GM19463 (cell line): ENCODE results near the gene DOCK1.

Experiments
- ATAC-seq: cut with Tn5 transposase; IDR thresholded peaks from one replicate; pipeline ENCODE4 v1.9.1; 2021; ENCODE audit warnings: mild to moderate bottlenecking, moderate library complexity; ENCODE audit not compliant: unreplicated experiment

Gene DOCK1

GRCh38 chr10:127129104-127129503 is 223.9 kb downstream of the DOCK1 start:
- no peak for ATAC-seq

DNA sequence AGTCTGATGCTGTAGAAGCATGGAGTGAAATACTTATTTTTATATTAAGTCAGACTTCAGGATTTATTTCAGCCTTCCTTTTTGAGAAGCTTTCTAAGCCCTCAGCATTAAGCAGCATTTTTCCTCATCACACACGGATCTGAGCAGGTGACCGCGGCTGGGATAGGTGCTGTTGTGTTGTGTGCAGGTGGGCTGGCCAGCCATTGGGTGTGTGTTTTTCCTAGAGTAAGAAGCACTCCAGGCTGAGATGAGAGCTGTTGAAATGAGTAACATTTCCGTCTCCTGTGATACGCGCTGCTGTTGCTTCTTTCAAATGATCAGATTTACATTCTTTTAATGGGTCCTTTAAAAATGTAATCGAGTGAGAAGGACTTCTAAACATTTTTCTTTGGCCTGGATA is 227.2 kb downstream of the DOCK1 start:
- ATAC-seq: no peak

DNA sequence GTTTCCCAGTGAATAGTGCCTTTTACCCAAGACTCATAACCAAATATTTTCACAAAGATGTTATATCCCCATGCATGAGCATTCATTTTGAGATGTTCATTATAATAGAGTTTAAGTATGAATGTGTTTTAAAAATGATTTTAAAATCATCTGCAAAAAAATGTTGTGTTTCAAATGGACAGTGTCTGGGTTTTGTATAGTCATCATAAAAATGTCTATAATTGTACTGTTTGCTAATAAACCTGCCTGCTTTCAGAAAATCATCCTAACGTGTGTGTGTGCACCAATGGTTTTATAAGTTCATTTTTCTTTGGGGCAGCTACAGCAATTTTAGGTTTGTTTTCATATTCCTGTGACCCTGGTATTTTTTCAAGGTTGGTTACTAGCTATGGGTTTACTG is 228.0 kb downstream of the DOCK1 start:
- ATAC-seq: no peak

- ATAC-seq: no peak
These were observed 228.7 kb downstream of the DOCK1 start for GRCh38 chr10:127133672-127134500.

GRCh38 chr10:127135844-127136577 is 230.8 kb downstream of the DOCK1 start:
- no peak for ATAC-seq

- peak; percentile 47 for ATAC-seq
These were observed 232.2 kb downstream of the DOCK1 start for GRCh38 chr10:127137391-127137790.

DNA sequence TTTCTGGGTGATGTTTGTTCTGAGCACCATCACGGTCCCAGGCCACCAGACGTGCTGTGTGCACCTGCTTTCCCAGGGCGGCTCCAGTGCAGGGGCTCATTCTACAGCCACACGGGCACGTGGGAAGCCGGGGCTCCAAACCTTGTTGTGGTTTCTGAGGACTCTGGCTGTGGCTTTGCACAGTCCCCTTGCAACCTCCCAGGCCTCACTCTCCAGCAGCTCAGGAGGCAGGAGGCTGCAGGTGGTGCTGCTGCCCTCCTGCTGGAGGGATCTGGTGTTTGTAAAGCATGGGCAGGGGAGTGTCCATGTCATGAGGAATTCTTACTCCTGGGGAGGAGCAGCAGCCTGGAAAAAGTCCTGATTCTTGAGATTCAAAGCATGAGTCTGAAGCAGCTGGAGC is 236.9 kb downstream of the DOCK1 start:
- no peak for ATAC-seq

DNA sequence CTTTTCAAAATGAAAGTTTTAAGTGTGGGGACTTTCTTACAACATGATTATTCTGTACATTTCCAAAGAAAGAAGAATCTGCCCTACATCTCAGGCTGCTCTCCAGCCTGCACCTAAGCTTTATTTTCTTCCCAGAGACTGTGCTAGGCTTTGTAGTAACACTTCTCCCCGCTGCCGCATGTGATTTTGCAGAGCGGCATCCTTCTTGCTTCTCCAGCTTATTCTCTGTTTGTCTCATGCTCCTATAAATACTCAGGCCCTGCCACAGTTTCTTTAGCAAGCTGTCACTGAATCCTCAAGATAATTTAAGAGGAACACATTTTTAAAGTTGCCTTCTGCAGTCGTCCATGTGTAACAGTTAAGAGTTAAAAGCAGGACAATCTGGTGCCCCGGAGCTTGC is 237.6 kb downstream of the DOCK1 start:
- no peak for ATAC-seq

GRCh38 chr10:127145173-127145572 is 239.9 kb downstream of the DOCK1 start:
- ATAC-seq: no peak

DNA sequence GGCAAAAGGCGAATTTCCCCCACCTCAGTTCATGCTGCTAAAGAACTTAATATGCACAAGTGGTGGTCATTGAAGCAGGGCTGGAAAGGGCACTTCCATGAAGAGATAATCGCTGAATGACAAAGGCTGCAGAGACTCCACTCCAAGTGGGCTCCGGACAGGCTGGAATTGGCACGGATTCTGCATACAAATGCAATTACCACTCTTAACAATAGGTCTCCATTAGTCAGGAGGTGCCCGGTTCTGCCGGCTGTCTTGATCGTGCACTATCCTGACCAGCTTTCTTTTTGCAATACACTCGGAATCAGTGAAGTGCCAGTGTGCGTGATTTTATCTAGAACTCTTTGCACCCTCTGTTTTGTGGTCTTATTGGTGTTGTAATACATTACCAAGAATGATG is 241.4 kb downstream of the DOCK1 start:
- no peak for ATAC-seq

- ATAC-seq: peak; percentile 71
These were observed 243.1 kb downstream of the DOCK1 start for GRCh38 chr10:127148066-127148932.

- no peak for ATAC-seq
These were observed 243.6 kb downstream of the DOCK1 start for GRCh38 chr10:127148933-127149220.

DNA sequence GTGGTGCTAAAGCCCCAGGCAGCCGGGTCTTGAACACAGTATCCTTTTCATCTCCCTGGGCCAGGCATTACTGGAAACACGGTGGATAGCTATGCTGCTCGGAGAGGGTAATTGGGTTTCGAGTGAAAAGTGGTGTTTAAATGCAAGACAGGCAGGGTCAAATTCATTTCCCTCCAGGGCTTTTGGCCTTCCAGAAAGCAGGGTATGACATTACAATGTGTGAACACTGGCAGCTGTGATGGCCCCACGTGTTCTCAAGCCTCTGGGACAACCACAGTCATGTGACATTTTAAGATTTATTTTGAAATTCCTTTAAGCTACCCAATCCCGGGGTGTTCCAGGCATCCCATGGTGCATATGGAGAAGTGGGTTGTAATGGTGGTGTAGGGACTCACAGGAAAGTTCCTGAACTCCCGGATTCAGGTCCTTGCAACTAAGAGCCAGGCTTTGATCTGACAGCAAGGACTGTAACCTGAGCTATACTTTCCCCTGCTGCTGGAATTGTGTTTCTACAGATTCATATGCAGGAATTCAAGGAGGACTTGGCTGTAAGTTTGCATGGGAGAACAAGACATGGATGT is 244.4 kb downstream of the DOCK1 start:
- ATAC-seq: no peak

- ATAC-seq: no peak
These were observed 244.9 kb downstream of the DOCK1 start for GRCh38 chr10:127150136-127150535.

DNA sequence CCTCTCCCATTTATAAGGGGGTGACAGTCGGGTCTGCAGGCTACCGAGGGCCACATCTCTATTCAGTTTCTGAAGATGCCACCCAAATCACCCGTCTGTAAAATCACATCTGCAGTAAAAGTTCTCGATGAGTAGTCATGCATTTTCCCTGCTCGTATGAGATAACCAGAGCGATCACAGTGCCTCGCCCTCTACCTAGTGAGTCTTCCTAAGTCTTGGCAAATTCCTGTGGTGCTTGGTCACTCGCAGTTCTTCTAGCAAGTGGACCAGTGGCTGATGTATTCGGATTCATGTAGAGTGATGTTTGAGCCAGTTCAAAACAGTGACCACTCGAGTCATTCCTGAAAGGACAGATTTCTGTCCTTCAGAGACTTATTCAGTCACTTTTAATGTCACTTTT is 246.3 kb downstream of the DOCK1 start:
- no peak for ATAC-seq

DNA sequence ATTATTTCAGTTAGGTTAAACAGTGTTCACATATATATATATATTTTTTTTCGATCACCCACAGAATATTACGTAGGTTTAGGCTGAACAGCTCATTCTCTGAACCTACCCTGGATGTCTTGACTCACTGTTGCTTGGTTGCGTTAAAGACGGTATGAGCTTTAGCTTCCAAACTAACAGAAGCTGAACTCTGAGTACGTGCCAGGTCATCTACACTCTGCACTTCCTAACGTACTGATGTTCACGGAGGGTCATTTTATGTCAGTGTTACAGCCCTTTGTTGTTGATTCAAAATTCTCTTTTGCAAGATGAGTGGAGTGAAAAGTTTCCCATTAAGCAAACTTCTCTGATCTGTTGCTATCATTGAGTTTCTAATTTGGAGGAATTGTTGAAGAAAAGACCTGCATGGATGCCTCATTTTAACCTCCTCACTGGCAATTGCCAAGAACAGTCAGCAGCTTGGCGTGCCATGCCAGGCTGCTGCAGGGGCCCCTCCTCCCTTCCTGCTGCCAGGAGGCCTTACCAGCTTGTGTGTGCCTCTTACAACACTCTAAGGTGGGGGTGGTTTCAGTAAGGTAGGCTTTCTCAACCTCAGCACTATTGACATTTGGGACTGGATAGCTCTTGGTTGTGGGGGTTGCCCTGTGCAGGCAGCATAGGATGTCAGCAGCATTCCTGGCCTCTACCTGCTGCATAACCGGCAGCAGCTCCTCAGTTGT is 246.9 kb downstream of the DOCK1 start:
- no peak for ATAC-seq

DNA sequence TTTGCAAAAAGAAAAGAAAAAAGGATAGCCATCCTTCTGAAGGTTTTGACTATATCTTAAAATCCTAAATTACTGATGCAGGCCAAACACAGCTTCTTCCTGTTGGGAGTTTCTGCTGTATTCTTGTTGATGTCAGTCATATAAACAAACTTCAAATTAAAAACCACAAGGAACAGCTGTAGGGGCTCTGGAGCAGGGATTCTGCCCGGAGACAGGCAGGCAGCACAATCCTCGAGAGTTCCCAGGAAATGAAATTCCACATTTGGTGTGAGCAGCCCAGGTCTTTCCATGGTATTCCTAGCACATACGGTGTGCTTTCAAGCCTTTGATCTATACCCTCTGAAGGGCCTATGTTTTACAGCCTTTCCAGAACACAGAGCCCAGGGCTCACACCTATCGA is 248.0 kb downstream of the DOCK1 start:
- no peak for ATAC-seq

DNA sequence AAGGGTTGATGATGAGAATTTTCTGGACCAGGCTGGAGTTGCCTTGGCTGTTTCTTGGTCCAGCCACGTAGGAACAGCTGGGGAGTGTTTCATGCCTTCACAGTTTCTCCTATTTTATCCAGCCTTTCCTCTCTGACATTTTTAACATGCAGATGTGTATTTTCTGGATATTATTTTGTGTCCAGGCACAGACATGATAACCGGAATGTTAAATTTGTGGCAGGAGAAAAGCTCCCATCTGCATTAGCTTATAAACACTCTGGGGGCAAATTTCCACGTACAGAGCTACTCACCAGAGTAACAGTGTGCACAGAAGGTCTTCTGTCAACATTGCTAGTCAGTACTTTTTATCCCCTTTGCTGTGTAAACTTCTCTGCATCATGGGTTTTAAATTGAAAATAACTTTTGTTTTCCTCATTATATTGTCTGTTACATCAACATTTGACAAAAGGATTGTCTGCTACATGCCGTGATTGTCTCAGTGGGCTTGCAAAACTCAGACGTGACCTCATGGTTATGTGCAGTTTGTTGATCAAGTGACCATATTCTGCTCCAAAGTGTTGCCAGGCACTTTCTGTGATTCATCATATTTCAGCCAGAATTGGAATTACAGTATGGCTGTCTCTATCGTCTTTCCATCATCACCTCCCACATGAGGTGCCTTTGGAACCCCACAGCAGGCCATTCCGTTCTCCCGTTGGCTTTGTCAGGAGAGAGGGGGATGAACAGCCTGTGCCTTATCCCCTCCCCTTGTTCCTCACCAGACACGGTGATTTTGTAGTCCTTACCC is 249.8 kb downstream of the DOCK1 start:
- no peak for ATAC-seq

GRCh38 chr10:127157089-127157488 is 251.9 kb downstream of the DOCK1 start:
- ATAC-seq: no peak
